Measurements from ENCODE around the gene TNRC6C. TPM values are rescaled to one million over a fixed set of nuclear protein-coding genes. Genes with fewer than 3 reads are reported as not detected.

The TNRC6C gene
- total RNA-seq, 1 experiment from 2014 or later, result 9.6 TPM

GRCh38 chr17:78086740-78087139, 128.2 kb downstream of the TNRC6C start:
- H3K36me3 ChIP-seq, result peaks cover 76% of the 10 kb centered on the region
- no peak for DNase-seq (ENCODE audit: low read depth in 1 of 2, low spot score in 2 of 2)
- H3K27ac ChIP-seq, result no peak overlapping the region
- H3K9me3 ChIP-seq (replicated peaks), result no peaks in the 10 kb centered on the region
- H3K4me3 ChIP-seq, result no peak overlapping the region
- H3K4me1 ChIP-seq (replicated peaks), result no peaks in the 10 kb centered on the region
- no peaks in the 10 kb centered on the region for H3K27me3 ChIP-seq (replicated peaks)

GRCh38 chr17:78088529-78088928, 130.0 kb downstream of the TNRC6C start:
- H3K27ac ChIP-seq, result no peak overlapping the region
- no peaks in the 10 kb centered on the region for H3K27me3 ChIP-seq (replicated peaks)

GRCh38 chr17:78089576-78090281, 131.2 kb downstream of the TNRC6C start:
- Histone ChIP-seq H3K4me1 (replicated peaks) (peaks cover 9% of the 10 kb centered on the region), H3K9me3 (replicated peaks) (no peaks in the 10 kb centered on the region), H3K27ac (no peak overlapping the region), H3K4me3 (no peak overlapping the region), H3K27me3 (replicated peaks) (no peaks in the 10 kb centered on the region), H3K36me3 (peaks cover 91% of the 10 kb centered on the region)
- DNase-seq (ENCODE audit: low read depth in 1 of 2, low spot score in 2 of 2), result no peak

More at GRCh38 chr17:78088529-78088928, 130.0 kb downstream of the TNRC6C start:
- Histone ChIP-seq H3K4me1 (replicated peaks) (no peaks in the 10 kb centered on the region), H3K36me3 (peaks cover 86% of the 10 kb centered on the region), H3K4me3 (no peak overlapping the region), H3K9me3 (replicated peaks) (no peaks in the 10 kb centered on the region)
- no peak for DNase-seq (ENCODE audit: low read depth in 1 of 2, low spot score in 2 of 2)

- no peak for DNase-seq (ENCODE audit: low read depth in 1 of 2, low spot score in 2 of 2)
Measured at GRCh38 chr17:78092794-78093324, 134.4 kb downstream of the TNRC6C start.

GRCh38 chr17:78095035-78095434, 136.5 kb downstream of the TNRC6C start:
- no peaks in the 10 kb centered on the region; the same call in 1 of the 2 replicates for H3K9me3 ChIP-seq (replicated peaks)
- peaks cover 95% of the 10 kb centered on the region for H3K36me3 ChIP-seq
- peaks cover 9% of the 10 kb centered on the region for H3K4me1 ChIP-seq (replicated peaks)
- no peak overlapping the region for H3K27ac ChIP-seq
- H3K27me3 ChIP-seq (replicated peaks), result no peaks in the 10 kb centered on the region
- no peak overlapping the region for H3K4me3 ChIP-seq
- no peak for DNase-seq (ENCODE audit: low read depth in 1 of 2, low spot score in 2 of 2)

More at GRCh38 chr17:78092794-78093324, 134.4 kb downstream of the TNRC6C start:
- H3K27ac ChIP-seq, result no peak overlapping the region
- H3K9me3 ChIP-seq (replicated peaks), result no peaks in the 10 kb centered on the region
- H3K4me3 ChIP-seq, result no peak overlapping the region
- H3K4me1 ChIP-seq (replicated peaks), result peaks cover 9% of the 10 kb centered on the region
- H3K27me3 ChIP-seq (replicated peaks), result no peaks in the 10 kb centered on the region
- H3K36me3 ChIP-seq, result peaks cover 94% of the 10 kb centered on the region

- peaks cover 93% of the 10 kb centered on the region for H3K36me3 ChIP-seq
- H3K27ac ChIP-seq, result no peak overlapping the region
- H3K27me3 ChIP-seq (replicated peaks), result no peaks in the 10 kb centered on the region
- peaks cover 9% of the 10 kb centered on the region for H3K4me1 ChIP-seq (replicated peaks)
- DNase-seq (ENCODE audit: low read depth in 1 of 2, low spot score in 2 of 2), result no peak
- H3K4me3 ChIP-seq, result no peak overlapping the region
- H3K9me3 ChIP-seq (replicated peaks), result no peaks in the 10 kb centered on the region; the same call in 1 of the 2 replicates
Measured at GRCh38 chr17:78096093-78096492, 137.6 kb downstream of the TNRC6C start.

- DNase-seq (ENCODE audit: low read depth in 1 of 2, low spot score in 2 of 2), result no peak
Measured at GRCh38 chr17:78101112-78101511, 142.6 kb downstream of the TNRC6C start.

GRCh38 chr17:78101542-78101941, 143.0 kb downstream of the TNRC6C start:
- Histone ChIP-seq H3K4me3 (no peak overlapping the region), H3K4me1 (replicated peaks) (no peaks in the 10 kb centered on the region), H3K27ac (no peak overlapping the region), H3K27me3 (replicated peaks) (no peaks in the 10 kb centered on the region), H3K9me3 (replicated peaks) (no peaks in the 10 kb centered on the region; the same call in 1 of the 2 replicates), H3K36me3 (peaks cover 80% of the 10 kb centered on the region)
- DNase-seq (ENCODE audit: low read depth in 1 of 2, low spot score in 2 of 2), result no peak

More at GRCh38 chr17:78101112-78101511, 142.6 kb downstream of the TNRC6C start:
- Histone ChIP-seq H3K4me3 (no peak overlapping the region), H3K36me3 (peaks cover 84% of the 10 kb centered on the region), H3K4me1 (replicated peaks) (no peaks in the 10 kb centered on the region), H3K27ac (no peak overlapping the region), H3K9me3 (replicated peaks) (no peaks in the 10 kb centered on the region; the same call in 1 of the 2 replicates), H3K27me3 (replicated peaks) (no peaks in the 10 kb centered on the region)

- peaks cover 9% of the 10 kb centered on the region for H3K4me1 ChIP-seq (replicated peaks)
- H3K36me3 ChIP-seq, result peaks cover 62% of the 10 kb centered on the region
- H3K4me3 ChIP-seq, result no peak overlapping the region
- H3K27ac ChIP-seq, result no peak overlapping the region
- H3K27me3 ChIP-seq (replicated peaks), result no peaks in the 10 kb centered on the region
- H3K9me3 ChIP-seq (replicated peaks), result no peaks in the 10 kb centered on the region; the same call in 1 of the 2 replicates
- DNase-seq (ENCODE audit: low read depth in 1 of 2, low spot score in 2 of 2), result no peak
Measured at GRCh38 chr17:78103311-78103710, 144.8 kb downstream of the TNRC6C start.

GRCh38 chr17:78104540-78104941, 146.0 kb downstream of the TNRC6C start:
- Histone ChIP-seq H3K27me3 (replicated peaks) (no peaks in the 10 kb centered on the region), H3K36me3 (peaks cover 52% of the 10 kb centered on the region), H3K9me3 (replicated peaks) (no peaks in the 10 kb centered on the region; the same call in 1 of the 2 replicates), H3K4me3 (no peak overlapping the region), H3K27ac (no peak overlapping the region), H3K4me1 (replicated peaks) (peaks cover 19% of the 10 kb centered on the region)
- no peak for DNase-seq (ENCODE audit: low read depth in 1 of 2, low spot score in 2 of 2)

- Histone ChIP-seq H3K4me1 (replicated peaks) (peaks cover 19% of the 10 kb centered on the region), H3K36me3 (peaks cover 46% of the 10 kb centered on the region), H3K27me3 (replicated peaks) (no peaks in the 10 kb centered on the region), H3K27ac (no peak overlapping the region), H3K4me3 (no peak overlapping the region), H3K9me3 (replicated peaks) (no peaks in the 10 kb centered on the region)
- no peak for DNase-seq (ENCODE audit: low read depth in 1 of 2, low spot score in 2 of 2)
Measured at GRCh38 chr17:78105101-78105500, 146.6 kb downstream of the TNRC6C start.

- H3K27ac ChIP-seq, result no peak overlapping the region
- H3K4me3 ChIP-seq, result no peak overlapping the region
- no peak for DNase-seq (ENCODE audit: low read depth in 1 of 2, low spot score in 2 of 2)
- no peaks in the 10 kb centered on the region for H3K9me3 ChIP-seq (replicated peaks)
- no peaks in the 10 kb centered on the region for H3K27me3 ChIP-seq (replicated peaks)
- H3K4me1 ChIP-seq (replicated peaks), result peaks cover 23% of the 10 kb centered on the region
- peaks cover 43% of the 10 kb centered on the region for H3K36me3 ChIP-seq
Measured at GRCh38 chr17:78105551-78105950, 147.0 kb downstream of the TNRC6C start.

GRCh38 chr17:78106211-78106610, 147.7 kb downstream of the TNRC6C start:
- Histone ChIP-seq H3K4me3 (no peak overlapping the region), H3K9me3 (replicated peaks) (no peaks in the 10 kb centered on the region), H3K27ac (no peak overlapping the region), H3K4me1 (replicated peaks) (peaks cover 30% of the 10 kb centered on the region), H3K36me3 (peaks cover 38% of the 10 kb centered on the region), H3K27me3 (replicated peaks) (no peaks in the 10 kb centered on the region)
- no peak for DNase-seq (ENCODE audit: low read depth in 1 of 2, low spot score in 2 of 2)

- no peaks in the 10 kb centered on the region for H3K9me3 ChIP-seq (replicated peaks)
- H3K4me1 ChIP-seq (replicated peaks), result peaks cover 37% of the 10 kb centered on the region
- peaks cover 25% of the 10 kb centered on the region for H3K36me3 ChIP-seq
- DNase-seq (ENCODE audit: low read depth in 1 of 2, low spot score in 2 of 2), result no peak
- no peak overlapping the region for H3K27ac ChIP-seq
- no peak overlapping the region for H3K4me3 ChIP-seq
- no peaks in the 10 kb centered on the region for H3K27me3 ChIP-seq (replicated peaks)
Measured at GRCh38 chr17:78107457-78107856, 149.0 kb downstream of the TNRC6C start.
